GM19455 (cell line): ENCODE results near the gene CWF19L1.
"Not testable (repeated sequence)": the region's sequence is repeated elsewhere in the genome, so short reads cannot be mapped to it uniquely, and the experiment has no call there.

Experiments used
- ATAC-seq: cut with Tn5 transposase; IDR thresholded peaks from one replicate; pipeline ENCODE4 v1.9.1; 2021; ENCODE audit not compliant: unreplicated experiment

The CWF19L1 gene

DNA sequence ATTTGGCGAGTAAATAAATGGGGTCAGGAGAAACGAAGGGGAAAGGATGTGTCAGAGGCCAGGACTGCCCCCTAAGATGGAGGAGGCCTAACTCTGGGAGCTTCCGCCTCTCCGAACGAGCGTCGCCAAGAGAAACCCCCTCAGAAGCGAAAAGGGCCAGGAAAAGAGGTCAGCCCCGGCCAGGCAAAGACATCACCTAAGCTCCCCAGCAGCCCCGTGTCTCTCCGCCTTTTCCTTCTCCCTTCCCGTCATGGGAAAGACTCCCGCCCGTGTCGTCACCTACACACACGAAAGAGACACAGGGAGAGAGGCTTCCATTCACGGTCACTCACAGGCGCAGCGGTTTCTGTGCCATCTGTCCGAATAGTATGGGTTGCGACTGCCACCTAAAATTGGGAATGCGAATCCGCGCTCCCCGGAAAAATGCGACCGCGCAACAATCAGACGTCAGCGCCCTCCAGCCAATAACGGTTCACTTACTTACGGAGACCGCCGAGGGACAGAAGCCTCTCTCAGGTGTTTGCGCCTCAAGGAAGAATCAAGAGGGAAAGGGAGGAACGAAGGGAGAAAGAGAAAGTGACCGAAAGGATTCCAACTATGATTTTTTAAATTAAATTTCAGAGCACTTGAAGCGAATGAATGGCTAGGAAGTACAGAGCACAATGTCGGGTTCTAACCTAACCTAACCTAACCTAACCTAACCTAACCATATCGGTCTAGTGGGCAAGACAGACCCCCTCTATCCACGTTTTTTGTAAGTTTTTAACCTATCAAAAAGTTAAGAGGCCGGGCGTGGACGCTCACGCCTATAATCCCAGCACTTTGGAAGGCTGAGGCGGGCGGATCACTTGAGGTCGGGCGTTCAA lies at the start of gene CWF19L1:
Gene CWF19L1, minus strand, starts transcription at position 400 of the 866 bp plus-strand sequence. Its CDS starts 45 bp downstream, at position 355.
- peak; percentile 86 for ATAC-seq

DNA sequence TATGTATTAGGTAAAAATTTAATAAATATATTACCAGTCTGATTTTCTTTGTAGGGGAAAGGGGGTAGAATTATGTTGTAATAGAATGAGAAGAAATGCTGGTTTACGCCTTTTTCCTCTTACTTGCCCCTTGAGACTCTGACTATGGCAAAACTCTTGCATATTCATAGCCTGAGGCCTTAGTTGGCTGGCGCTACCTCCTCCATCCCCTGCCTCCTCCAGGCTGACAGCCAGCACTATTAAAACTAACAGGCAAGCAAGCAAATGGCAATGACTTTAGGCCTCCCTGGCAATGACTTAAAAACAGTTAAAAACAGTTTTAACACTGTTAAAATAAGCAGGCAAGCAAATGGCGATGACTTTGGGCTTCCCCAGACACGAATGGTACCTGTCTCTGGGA lies 48.2 kb upstream of the CWF19L1 start:
- no peak for ATAC-seq

DNA sequence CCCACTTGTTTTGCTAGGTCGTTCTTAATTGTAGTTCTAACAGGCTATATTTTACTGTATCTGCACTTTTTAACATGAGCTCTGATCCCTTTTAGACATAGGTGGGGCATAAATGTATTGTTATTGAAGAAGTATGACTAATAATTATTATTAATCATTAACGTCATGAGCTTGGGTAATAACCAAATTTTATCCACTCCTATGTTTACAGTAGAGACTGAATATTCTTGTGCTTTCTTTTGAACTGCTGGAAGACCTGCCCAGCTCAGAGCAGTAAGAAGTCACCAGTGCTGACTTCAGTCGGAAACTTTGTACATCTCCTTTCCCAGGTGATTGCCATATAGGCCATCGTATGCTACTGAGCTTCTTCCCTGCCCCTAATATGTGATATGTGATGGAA lies 43.9 kb upstream of the CWF19L1 start:
- ATAC-seq = no peak

DNA sequence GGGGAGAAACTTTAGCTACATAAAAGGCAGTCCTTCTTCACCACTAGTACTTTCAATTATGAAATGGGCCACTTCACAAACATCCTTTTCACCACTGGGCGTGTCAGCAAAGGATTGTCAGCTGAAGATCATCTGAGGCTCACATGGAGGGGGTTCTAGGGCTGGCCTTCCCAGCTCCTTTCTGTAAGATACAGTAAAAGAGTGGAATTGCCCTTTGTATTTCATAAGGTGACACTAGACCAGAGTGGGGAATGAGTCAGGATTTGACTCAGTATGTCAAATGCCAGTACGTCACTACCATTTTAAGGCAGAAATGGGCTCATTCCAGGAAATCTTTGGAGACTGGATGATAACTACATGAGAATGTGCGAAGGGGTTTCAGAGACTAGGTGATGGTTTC lies 40.2 kb upstream of the CWF19L1 start:
- no peak for ATAC-seq

DNA sequence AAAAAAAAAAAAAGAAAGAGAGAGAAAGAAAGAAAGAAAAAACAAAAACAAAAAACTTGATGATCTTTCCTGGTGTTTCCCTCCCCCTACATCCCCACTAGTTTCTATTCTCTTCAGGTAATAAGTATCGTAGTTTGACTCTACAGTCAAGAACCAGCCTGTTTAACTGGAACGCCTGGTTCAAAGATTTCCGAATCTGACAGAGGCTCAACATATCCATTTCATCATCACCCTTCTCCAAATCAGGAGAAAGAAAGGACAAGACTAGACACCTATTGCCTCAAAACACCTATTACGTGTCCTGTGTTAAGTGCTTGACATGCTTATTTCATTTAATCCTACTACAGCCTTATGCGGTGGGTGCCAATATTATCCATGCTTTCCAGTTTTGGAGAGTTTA lies 39.4 kb upstream of the CWF19L1 start:
- ATAC-seq = no peak

- ATAC-seq = no peak
Observed at GRCh38 chr10:100304414-100304813, 37.0 kb upstream of the CWF19L1 start.

GRCh38 chr10:100303724-100304319 lies 36.4 kb upstream of the CWF19L1 start:
- ATAC-seq = no peak

DNA sequence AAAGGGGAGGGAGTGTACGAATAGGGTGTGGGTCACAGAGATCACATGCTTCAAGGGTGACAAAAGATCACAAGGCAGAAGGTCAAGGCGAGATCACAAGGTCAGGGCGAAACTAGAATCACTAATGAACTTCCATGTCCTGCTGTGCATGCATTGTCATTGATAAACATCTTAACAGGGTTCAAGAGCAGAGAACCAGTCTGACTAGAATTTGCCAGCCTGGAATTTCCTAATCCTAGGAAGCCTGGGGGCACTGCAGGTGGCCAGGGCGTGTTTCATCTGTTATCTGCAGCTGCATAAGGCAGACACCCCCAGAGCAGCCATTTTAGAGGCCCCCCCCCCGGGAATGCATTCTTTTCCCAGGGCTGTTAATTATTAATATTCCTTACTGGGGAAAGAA lies 33.7 kb upstream of the CWF19L1 start:
- not testable (repeated sequence) for ATAC-seq

DNA sequence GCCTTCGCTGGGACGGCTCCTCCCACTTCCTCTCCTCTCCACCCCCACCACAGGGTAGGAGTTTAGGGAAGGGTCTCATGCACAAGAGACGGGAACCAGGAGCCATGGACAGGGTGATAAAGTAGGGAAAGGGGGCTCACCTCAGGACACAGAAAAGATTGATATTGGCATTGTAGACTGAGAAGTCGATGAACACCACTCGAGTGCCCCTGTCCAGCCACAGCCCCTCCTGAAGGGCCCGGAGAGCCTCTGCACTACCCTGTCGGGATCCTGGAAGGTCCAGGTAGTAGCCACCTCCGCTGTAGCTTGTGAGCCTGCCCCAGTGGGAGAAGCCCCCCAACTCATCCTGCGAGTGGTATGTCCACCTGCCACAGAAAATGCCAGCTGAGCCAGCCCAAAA lies 29.8 kb upstream of the CWF19L1 start:
- ATAC-seq = no peak

DNA sequence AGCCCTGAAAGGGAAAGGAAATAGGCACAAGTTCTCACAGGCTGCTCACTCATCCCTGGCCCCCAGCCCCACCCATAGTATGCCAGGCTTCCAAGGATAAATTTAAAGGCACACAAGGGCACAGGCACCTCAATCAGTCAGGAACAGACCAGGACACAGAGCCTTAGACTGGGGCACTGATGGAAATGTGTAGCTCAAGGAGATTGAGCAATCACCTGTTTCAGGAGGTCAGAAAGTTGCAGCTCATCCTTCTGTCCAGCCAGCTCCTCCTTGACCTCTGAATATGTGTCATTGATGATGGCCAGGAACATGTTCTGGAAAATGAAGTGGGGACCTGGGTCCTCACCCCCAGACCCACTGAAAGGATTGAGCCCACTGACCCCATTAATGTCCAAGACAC lies 25.6 kb upstream of the CWF19L1 start:
- ATAC-seq = no peak

DNA sequence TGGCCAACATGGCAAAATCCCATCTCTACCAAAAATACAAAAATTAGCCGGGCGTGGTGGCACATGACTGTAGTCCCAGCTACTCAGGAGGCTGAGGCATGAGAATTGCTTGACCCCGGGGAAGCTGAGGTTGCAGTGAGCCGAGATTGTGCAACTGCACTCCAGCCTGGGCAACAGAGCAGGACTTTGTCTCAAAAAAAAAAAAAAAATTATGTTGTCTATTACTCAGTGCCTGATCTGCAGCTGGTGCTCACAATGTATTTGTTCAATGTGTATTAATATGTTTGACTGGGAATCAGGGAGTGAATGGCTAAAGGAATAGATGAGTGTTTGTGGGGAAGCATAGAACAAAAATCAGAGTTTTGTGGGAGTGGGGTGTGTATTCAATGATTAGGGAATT lies 24.9 kb upstream of the CWF19L1 start:
- ATAC-seq = not testable (repeated sequence)

GRCh38 chr10:100291356-100291755 lies 23.9 kb upstream of the CWF19L1 start:
- ATAC-seq = no peak

DNA sequence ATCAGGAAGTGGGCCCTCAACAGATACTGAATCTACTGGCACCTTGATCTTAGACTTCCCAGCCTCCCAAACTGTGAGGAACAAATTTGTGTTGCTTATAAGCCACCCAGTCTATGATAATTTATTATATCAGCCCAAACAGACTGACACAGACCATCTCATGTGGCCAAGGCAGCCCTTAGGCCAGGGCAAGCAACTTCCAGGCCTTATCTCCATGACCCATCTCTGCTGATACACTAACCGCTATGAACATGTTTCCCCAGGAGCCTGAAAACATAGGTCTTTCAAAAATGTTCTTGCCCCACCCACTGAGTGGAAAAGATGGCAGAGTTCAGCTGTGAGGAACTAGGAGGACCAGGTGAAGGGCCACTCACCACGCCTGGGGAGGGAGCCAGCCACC lies 22.2 kb upstream of the CWF19L1 start:
- no peak for ATAC-seq

- ATAC-seq = no peak
Observed at GRCh38 chr10:100288196-100288595, 20.8 kb upstream of the CWF19L1 start.

GRCh38 chr10:100287756-100288155 lies 20.3 kb upstream of the CWF19L1 start:
- no peak for ATAC-seq

DNA sequence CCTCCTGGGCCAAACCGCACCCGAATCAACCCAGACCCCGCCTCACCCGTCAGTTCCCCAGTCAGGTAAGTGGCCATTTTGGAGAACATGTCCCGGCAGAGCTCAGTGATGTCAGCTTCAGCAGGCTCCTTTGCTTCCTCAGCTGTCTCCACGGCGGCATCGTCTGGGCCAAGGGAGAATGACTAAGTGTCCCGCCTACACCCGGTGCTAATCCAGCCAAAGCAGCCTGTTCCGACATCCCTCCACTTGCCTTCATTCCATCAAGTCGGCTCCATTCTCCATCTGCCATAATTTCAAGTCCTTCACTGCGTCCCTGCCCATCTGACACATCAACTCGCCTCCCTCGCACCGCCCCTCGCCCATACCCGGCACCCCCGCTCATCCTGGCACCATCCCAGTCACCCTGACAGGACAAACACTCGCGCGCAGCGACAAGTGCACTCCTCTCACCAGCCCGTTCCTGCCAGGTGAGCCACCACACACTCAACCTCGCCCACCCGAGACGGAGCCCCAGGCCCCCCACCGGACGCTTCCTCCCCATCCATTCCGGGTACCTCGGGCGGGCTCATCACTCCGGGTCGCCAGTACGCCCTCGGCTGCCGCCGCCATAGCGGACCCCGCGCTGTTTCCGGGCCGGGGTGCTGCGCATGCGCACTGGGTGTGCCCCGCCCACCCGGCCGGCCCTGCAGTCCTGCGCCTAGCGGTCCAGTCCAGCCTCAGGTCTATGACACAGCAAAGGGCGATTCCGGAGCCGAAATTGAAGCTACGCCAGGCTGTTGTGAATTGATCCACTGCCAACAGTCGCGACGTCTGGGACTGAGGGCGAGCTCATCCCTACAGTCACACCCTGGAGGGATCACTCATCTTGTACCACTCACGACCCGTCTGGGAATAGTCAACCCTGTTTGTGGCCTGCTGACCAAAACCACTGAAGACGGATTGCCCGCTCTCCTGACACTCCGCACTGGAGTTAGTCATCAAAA lies 18.9 kb upstream of the CWF19L1 start, which contains the start of gene BLOC1S2:
Gene BLOC1S2, minus strand, starts transcription at position 630 of the 983 bp plus-strand sequence. Its CDS starts 21 bp downstream, at position 609.
- ATAC-seq = peak; percentile 91

- not testable (repeated sequence) for ATAC-seq
Observed at GRCh38 chr10:100285326-100285725, 17.9 kb upstream of the CWF19L1 start.

GRCh38 chr10:100282907-100283306 lies 15.5 kb upstream of the CWF19L1 start:
- no peak for ATAC-seq

GRCh38 chr10:100276971-100277370 lies 9.5 kb upstream of the CWF19L1 start:
- ATAC-seq = not testable (repeated sequence)

DNA sequence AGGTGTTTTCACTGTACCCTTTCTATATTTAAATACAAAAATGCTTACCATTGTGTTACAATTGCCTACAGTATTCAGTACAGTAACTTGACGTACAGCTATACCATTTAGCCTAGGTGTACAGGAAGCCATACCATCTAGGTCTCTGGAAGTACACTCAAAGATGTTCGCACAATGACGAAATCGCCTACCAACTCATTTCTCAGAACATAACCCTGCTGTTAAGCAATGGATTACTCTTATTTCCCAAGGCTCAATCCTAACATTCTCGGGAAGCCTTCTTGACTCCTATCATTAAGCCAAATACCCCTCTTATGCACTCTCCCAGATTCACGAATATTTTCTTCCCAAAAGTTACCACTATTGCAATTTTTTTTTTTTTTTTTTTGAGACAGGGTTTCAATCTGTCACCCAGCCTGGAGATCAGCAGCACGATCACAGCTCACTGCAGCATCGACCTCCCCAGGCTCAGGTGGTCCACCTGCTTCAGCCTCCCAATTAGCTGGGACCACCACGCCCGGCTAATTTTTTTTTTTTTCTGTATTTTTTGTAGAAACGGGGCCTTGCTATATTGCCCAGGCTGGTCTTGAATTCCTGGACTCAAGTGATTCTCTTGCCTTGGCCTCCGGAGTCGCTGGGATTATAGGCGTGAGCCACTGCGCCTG lies 1.5 kb downstream of the CWF19L1 start:
- no peak for ATAC-seq

DNA sequence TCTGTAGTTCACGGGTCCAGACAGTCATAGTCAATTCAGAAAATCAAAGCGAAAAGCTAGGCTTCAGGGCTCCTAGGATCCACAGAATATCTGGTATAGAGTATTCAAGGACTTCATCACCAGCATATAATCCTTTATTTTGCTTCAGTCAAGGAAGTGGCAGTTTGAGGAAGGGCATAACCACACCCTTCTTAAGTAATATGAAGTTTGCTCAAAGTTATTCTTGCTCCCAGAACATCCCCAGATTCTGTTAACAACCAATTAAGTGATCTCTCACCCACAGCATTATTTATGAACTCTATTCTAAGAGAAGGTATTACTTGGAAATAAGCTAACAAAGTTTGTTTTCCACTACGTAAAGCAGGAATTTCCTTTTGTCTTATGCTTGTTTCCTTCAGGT lies 13.2 kb downstream of the CWF19L1 start:
- no peak for ATAC-seq
